OCI-LY1 (cell line): Measurements from ENCODE around the gene ZNF728.
"Not testable (repeated sequence)": the region's sequence is repeated elsewhere in the genome, so short reads cannot be mapped to it uniquely, and the experiment has no call there.

Experiments
- H2AFZ ChIP-seq: fragments of 200-600 bp; sonication (generic), shearing (Covaris generic); 2 replicates; pipeline ENCODE4 v1.6.0; 2014; ENCODE audit warnings: antibody characterized with exemption, mild to moderate bottlenecking, low read length
- H3F3A ChIP-seq: fragments of 200-600 bp; sonication (generic), shearing (Covaris generic); 2 replicates; pipeline ENCODE4 v1.6.0; 2014; ENCODE audit warnings: mild to moderate bottlenecking, antibody characterized with exemption, low read length, moderate library complexity; ENCODE audit not compliant: insufficient read depth
- H3K27ac ChIP-seq: fragments of 200-600 bp; sonication (generic); 2 replicates; pipeline ENCODE4 v1.5.1; 2014; ENCODE audit warnings: low read length, mixed run types, mild to moderate bottlenecking, low read depth; ENCODE audit not compliant: poor library complexity, severe bottlenecking
- H3K27me3 ChIP-seq: fragments of 200-600 bp; sonication (generic); 2 replicates; pipeline ENCODE4 v1.6.0; 2014; ENCODE audit warnings: antibody characterized with exemption, mild to moderate bottlenecking, low read length, moderate library complexity; ENCODE audit not compliant: insufficient read depth
- H3K36me3 ChIP-seq: fragments of 200-600 bp; sonication (generic); 2 replicates; pipeline ENCODE4 v1.6.1; 2014; ENCODE audit warnings: mild to moderate bottlenecking, antibody characterized with exemption, low read length, moderate library complexity, mixed read lengths; ENCODE audit not compliant: insufficient read depth
- H3K4me1 ChIP-seq: fragments of 200-600 bp; sonication (generic); 2 replicates; pipeline ENCODE4 v1.5.1; 2014; ENCODE audit warnings: mild to moderate bottlenecking, low read length, moderate library complexity; ENCODE audit not compliant: insufficient read depth, severe bottlenecking
- H3K4me2 ChIP-seq: fragments of 200-600 bp; sonication (generic), shearing (Covaris generic); 2 replicates; pipeline ENCODE4 v1.6.1; 2014; ENCODE audit warnings: low read length
- H3K4me3 ChIP-seq: fragments of 200-600 bp; sonication (generic); 2 replicates; pipeline ENCODE4 v1.5.1; 2014; ENCODE audit warnings: low read length, low read depth, mild to moderate bottlenecking, mixed read lengths; ENCODE audit not compliant: poor library complexity, severe bottlenecking
- H3K79me2 ChIP-seq: fragments of 200-600 bp; shearing (Covaris generic); 2 replicates; pipeline ENCODE4 v1.6.1; 2016; ENCODE audit warnings: mixed run types, low read length, mixed read lengths; ENCODE audit not compliant: insufficient read depth
- H3K9ac ChIP-seq: fragments of 200-600 bp; sonication (generic), shearing (Covaris generic); 2 replicates; pipeline ENCODE4 v1.6.1; 2014; ENCODE audit warnings: mild to moderate bottlenecking, low read length, mixed read lengths
- H3K9me2 ChIP-seq: fragments of 200-600 bp; sonication (generic), shearing (Covaris generic); 2 replicates; pipeline ENCODE4 v1.6.1; 2014; ENCODE audit warnings: low read depth, mild to moderate bottlenecking, low read length, mixed read lengths
- H3K9me3 ChIP-seq: fragments of 200-600 bp; shearing (Covaris generic); 2 replicates; pipeline ENCODE4 v1.6.1; 2014; ENCODE audit warnings: low read length, mixed read lengths
- H4K20me1 ChIP-seq: fragments of 200-600 bp; sonication (generic), shearing (Covaris generic); 2 replicates; pipeline ENCODE4 v1.6.0; 2016; ENCODE audit warnings: mild to moderate bottlenecking, low read length; ENCODE audit not compliant: insufficient read depth
- EZH2 ChIP-seq: fragments of 200-600 bp; sonication (generic), shearing (Covaris generic); IDR thresholded peaks from 2 replicates; pipeline ENCODE4 v1.8.0; 2017; ENCODE audit warnings: borderline replicate concordance, mixed run types, mild to moderate bottlenecking, antibody characterized with exemption, low read length, moderate library complexity, mixed read lengths
- TF ChIP-seq, protein P1 (sequence below): fragments of 200-600 bp; sonication (generic), shearing (Covaris generic); IDR thresholded peaks from 2 replicates; pipeline ENCODE4 v1.5.1; 2017; ENCODE audit warnings: mild to moderate bottlenecking, antibody characterized with exemption, low read length, moderate library complexity, mixed read lengths

The ZNF728 gene

DNA sequence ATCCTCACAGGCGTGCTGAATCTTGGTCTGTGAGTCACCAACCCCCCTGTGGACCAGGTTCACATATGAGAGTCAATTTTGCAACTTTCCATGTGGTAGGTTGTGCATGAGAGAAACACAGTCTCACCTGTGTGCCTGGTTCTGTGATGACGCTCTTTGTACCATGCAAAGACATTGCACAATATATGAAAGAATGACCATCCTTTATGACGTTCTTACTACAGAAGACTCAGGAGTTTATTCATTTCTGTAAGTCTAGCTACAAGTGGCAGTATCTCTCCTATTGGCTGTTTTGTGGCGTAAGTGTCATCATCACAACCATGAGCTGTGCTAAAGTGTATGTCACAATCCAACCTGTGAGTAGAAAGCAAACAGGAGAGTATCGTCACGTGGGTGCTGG, 43.8 kb upstream of the ZNF728 start:
- no peaks in the 10 kb centered on the region for H3K4me1 ChIP-seq
- H3K4me3 ChIP-seq = no peak overlapping the region
- H3K9me3 ChIP-seq = no peaks in the 10 kb centered on the region
- no peaks in the 10 kb centered on the region for H3F3A ChIP-seq
- H2AFZ ChIP-seq = no peak overlapping the region
- no peak overlapping the region for H3K9ac ChIP-seq
- H3K27me3 ChIP-seq = no peaks in the 10 kb centered on the region
- no peaks in the 10 kb centered on the region for H3K9me2 ChIP-seq
- TF ChIP-seq EZH2 = no peak
- no peak overlapping the region for H3K4me2 ChIP-seq
- no peak overlapping the region for H3K27ac ChIP-seq
- H3K79me2 ChIP-seq = no peaks in the 10 kb centered on the region
- no peaks in the 10 kb centered on the region for H3K36me3 ChIP-seq
- no peaks in the 10 kb centered on the region for H4K20me1 ChIP-seq

DNA sequence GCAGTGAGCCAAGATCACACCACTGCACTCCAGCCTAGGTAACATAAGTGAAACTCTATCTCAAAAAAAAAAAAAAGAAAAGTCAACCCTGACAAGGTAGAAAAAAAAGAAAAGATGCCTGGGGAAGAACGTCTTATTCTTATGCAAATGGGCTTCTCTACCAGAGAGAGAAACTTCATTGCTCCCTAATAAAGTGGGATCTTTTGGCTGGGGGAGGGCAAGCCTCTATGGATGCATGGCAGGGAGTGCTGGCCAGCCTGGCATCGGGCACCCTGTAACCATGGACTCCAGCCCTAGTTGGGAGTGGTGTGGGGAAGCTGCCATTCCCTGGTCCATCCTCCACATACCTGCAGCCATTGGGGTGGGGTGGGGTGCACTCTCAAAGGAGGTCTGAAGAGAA, 30.7 kb upstream of the ZNF728 start:
- H3K4me3 ChIP-seq = no peak overlapping the region
- H4K20me1 ChIP-seq = no peaks in the 10 kb centered on the region
- H3F3A ChIP-seq = no peaks in the 10 kb centered on the region
- no peaks in the 10 kb centered on the region for H3K36me3 ChIP-seq
- no peak overlapping the region for H2AFZ ChIP-seq
- H3K27ac ChIP-seq = no peak overlapping the region
- no peak overlapping the region for H3K4me2 ChIP-seq
- TF ChIP-seq EZH2 = no peak
- TF ChIP-seq, protein P1, sequence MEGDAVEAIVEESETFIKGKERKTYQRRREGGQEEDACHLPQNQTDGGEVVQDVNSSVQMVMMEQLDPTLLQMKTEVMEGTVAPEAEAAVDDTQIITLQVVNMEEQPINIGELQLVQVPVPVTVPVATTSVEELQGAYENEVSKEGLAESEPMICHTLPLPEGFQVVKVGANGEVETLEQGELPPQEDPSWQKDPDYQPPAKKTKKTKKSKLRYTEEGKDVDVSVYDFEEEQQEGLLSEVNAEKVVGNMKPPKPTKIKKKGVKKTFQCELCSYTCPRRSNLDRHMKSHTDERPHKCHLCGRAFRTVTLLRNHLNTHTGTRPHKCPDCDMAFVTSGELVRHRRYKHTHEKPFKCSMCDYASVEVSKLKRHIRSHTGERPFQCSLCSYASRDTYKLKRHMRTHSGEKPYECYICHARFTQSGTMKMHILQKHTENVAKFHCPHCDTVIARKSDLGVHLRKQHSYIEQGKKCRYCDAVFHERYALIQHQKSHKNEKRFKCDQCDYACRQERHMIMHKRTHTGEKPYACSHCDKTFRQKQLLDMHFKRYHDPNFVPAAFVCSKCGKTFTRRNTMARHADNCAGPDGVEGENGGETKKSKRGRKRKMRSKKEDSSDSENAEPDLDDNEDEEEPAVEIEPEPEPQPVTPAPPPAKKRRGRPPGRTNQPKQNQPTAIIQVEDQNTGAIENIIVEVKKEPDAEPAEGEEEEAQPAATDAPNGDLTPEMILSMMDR = no peak
- no peaks in the 10 kb centered on the region for H3K4me1 ChIP-seq
- no peaks in the 10 kb centered on the region for H3K79me2 ChIP-seq
- H3K9ac ChIP-seq = no peak overlapping the region
- no peaks in the 10 kb centered on the region for H3K9me3 ChIP-seq
- no peaks in the 10 kb centered on the region for H3K9me2 ChIP-seq
- no peaks in the 10 kb centered on the region for H3K27me3 ChIP-seq

DNA sequence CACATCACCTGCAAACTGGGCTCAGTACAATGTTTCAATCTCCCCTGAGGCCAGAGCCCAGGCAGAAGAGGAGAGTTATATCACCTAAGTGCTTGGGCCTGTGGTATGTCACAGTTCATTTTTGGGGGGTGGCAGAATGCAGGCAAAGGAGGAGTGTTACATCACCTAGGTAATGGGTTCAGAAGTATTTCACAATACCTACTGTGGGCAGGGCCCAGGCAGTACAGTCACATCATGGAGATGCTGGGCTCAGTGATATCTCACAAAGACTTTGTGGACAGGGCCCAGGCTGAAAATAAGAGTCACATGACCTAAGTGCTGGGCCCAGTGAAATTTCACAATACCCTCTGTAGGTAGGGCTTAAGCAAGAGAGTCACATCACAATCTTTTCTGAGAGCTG, 12.7 kb upstream of the ZNF728 start:
- H3K9me2 ChIP-seq = no peaks in the 10 kb centered on the region
- H4K20me1 ChIP-seq = no peaks in the 10 kb centered on the region
- H3K4me2 ChIP-seq = no peak overlapping the region
- H3K36me3 ChIP-seq = no peaks in the 10 kb centered on the region
- no peaks in the 10 kb centered on the region for H3K4me1 ChIP-seq
- H3K9me3 ChIP-seq = no peaks in the 10 kb centered on the region
- H3K27me3 ChIP-seq = no peaks in the 10 kb centered on the region
- no peak overlapping the region for H3K4me3 ChIP-seq
- TF ChIP-seq EZH2 = no peak
- TF ChIP-seq, protein P1 = no peak
- no peak overlapping the region for H3K27ac ChIP-seq
- H3K79me2 ChIP-seq = no peaks in the 10 kb centered on the region
- no peaks in the 10 kb centered on the region for H3F3A ChIP-seq
- H3K9ac ChIP-seq = no peak overlapping the region
- H2AFZ ChIP-seq = no peak overlapping the region

DNA sequence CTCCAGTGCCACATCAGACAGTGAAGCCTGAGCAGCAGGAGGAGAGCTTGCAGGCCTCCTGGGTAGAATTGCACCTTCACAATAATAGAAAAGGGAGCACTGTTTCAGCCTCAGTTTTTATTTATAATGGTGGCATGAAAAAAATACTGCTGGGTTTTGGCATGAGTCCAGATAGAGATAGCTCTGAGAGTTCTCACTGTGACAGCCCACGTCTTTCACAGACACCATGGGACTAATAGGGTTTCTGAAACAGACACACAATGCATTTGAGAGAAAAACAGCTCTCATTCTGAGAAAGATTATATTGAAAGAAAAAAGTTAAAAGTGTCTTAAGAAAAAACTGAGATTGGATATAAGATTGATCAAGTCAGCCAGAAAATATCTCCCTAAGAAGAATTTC, 8.0 kb downstream of the ZNF728 start:
- not testable (repeated sequence) for H2AFZ ChIP-seq, H3K27me3 ChIP-seq, H3K4me1 ChIP-seq

More for the DNA sequence above, 8.0 kb downstream of the ZNF728 start:
- not testable (repeated sequence) for H3F3A ChIP-seq, H3K9ac ChIP-seq, H3K27ac ChIP-seq, H3K79me2 ChIP-seq, H3K4me3 ChIP-seq, H3K9me2 ChIP-seq, H4K20me1 ChIP-seq, H3K9me3 ChIP-seq, H3K36me3 ChIP-seq, H3K4me2 ChIP-seq
